Glomerular visceral epithelial cell (primary cell): ENCODE results near the gene ARAP3.

Experiments used
- DNase-seq: peaks from one replicate; pipeline ENCODE4 v3.0.0-alpha.2; 2016; ENCODE audit errors: extremely low spot score

ARAP3 gene

DNA sequence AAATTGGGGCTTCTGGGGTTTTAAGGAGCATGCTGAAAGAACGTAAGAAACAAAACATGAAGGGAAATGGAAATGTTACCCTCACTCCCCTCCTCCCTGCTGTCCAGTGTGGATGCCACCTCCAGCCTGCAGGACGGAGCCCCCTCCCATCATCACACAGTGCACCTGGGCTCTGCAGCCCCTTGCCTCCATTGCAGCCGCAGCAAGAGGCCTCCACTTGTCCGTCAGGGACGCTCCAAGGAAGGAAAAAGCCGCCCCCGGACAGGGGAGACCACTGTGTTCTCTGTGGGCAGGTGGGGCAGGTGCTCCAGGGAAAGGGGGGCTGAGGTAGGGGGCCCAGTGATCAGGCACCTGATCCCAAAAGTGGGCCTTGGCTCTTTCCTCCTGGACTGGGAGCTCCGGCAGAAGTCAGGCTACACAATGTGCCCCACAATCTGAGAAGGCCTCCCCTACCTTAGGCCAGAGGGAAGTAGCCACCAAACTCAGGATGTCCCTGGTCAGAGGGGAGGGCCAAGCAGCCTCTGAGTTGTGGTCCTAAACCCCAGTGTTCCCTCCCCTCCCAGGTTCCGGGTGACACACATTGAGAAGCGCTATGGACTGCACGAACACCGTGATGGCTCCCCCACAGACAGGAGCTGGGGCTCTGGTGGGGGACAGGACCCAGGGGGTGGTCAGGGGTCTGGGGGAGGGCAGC lies 42.5 kb downstream of the ARAP3 start:
- DNase-seq, result no peak

DNA sequence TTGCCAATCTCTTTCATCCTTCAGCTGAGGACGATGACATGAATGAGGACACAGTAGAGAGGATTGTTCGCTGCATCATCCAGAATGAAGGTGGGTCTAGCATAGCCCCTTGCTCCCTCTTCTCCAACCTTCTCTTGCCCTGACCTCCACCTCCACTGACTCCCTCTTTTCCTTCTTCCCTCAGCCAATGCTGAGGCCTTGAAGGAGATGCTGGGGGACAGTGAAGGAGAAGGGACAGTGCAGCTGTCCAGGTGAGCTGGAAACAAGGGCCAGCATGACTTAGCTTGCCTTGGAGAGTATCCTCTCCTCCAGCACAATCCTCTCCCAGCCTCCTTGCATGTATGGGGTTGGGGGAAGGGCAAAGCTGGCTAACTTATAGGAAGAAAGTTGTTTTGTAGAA lies 43.3 kb downstream of the ARAP3 start:
- DNase-seq, result no peak

DNA sequence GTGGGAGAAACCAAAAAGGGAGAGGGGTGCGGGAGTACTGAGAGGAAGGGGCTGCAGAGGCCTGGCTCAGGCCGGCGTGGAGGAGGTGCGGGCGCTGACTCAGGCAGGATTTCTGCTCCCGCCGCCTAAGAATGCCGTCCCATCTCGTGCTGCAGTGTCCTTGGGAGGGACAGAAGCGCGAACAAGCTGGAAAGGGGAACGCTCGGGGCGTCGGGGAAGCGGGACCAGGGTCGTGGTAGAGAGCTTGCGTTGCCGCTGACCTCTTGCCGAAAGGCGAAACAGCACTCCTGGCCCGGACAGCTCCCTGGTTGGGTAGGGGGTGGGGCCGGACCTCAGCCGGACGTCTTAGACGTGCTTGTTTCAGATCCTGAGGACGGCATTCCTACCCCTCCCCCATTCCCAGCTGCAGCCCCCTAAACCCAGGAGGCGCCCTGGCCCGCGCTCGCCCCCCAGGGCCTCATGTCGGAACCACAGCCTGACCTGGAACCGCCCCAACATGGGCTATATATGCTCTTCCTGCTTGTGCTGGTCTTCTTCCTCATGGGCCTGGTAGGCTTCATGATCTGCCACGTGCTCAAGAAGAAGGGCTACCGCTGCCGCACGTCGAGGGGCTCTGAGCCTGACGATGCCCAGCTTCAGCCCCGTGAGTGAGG lies 44.1 kb downstream of the ARAP3 start:
- DNase-seq, result peak; percentile 60

DNA sequence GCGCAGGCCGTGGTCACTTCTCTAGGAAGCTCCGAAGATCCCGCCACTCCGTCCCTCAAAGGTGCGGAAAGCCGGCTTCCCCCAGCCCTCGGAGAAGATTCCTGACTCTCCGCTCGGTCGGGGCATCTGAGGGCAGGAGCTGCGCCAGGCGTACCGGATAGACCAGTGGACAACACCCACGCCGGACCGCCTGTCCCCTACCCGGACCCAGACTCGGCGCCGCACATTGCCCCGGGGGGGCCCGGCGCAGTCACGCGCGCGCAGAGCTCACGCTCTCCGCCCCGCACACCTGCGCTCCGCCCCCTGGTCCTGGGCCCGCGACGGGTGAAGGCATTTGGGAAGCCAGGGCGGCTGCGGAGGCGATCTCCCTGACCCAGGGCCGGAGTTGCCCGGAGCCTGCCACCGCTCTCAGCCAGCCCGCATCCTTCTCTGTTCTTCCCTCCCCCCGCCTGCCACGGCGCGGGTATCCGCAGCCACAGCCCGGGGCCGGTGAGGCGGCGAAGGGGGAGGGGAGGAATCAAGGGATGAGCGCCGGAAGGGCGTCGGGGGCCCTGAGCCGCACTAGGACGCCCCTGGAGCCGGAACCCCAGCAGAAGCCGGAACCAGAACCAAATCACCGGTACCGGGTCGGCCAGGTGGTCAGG lies 44.8 kb downstream of the ARAP3 start:
- no peak for DNase-seq

DNA sequence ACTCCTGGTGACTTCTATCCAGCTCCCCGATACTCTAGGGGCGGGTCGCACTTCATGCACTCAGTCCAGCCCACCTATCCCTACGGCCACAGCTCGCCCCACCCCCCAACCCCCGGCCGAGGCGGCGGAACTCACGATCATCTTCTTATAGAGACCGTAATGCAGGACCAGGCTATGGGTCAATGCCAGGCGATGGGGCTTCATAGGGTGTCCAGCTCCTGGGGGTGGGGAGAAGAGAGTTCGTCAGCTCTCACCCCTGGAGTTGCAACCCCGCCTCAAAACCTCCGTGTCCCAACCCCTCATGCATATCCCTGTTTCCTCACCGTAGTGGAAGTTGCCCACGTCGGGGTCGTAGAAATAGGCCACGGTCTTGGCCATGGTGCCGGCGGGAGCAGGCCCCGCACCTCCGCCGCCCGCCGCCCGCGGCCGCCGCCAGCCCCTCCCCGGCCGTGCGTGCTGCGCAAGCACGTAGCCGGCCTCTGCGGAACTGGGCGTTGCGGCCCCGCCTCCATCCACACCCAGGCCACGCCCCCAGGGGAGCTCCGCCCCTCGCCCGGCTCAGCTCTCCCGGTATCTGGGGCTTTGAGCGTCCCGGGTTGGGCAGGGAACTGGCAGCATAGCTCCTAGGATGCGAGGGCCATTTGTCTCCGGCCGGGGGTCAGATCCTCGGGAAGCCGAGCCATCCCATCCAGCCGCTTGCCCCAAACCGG lies 45.5 kb downstream of the ARAP3 start, which contains the start of the genes HDAC3 and RELL2:
Gene HDAC3, minus strand, starts transcription at position 437 of the 710 bp plus-strand sequence. Its CDS starts 59 bp downstream, at position 378.
Gene RELL2, plus strand, starts transcription at position 585 of the 710 bp plus-strand sequence. CDS start 1,229 bp downstream, outside the sequence.
- peak; percentile 94 for DNase-seq

DNA sequence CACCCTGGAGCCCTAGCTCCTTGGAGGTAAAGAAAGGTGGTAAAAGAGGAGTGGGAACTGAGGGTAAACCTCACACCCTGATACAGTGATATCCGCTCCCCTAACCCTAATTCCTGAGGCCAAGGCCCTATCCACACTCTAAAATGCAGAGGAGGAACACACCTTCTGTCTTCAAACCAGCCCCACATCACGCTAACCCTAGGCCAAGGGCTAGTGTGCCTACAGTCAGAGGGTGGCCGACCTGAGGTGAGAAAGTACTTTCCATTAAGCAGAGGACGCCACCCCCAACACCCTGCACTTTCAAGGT lies 46.0 kb downstream of the ARAP3 start:
- DNase-seq, result no peak

DNA sequence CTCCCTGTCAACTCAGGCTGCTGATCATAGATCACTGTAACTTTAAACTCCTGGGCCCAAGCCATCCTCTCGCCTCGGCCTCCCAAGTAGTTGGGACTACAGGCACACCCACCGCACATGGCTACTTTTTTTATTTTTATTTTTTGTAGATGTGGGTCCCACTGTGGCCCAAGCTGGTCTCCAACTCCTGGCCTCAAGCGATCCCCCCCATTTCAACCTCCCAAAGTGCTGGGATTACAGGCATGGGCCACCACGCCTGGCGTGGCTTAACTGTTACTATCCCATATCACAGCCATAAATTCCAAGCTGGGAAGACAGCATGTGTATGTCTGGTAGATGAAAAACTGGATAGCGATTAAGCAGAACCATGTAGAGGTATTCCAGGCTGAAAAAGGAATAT lies 46.4 kb downstream of the ARAP3 start:
- no peak for DNase-seq

DNA sequence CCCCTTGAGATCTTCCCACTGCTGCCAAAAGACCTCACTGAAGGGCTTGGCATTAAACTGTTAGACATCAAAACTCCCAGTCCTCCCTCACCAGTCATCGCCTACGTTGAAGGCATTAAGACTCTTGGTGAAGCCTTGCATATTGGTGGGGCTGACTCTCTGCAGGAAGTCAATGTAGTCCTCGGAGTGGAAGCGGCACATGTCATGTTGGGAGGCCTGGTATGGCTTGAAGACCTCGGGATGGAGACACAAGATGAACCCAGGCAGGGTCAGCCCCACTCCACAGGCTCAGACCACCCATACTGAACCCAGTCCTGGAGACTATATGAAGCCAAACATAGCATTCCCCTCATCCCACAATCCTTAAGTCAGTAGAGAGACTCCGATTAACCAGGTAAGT lies 47.3 kb downstream of the ARAP3 start:
- no peak for DNase-seq

DNA sequence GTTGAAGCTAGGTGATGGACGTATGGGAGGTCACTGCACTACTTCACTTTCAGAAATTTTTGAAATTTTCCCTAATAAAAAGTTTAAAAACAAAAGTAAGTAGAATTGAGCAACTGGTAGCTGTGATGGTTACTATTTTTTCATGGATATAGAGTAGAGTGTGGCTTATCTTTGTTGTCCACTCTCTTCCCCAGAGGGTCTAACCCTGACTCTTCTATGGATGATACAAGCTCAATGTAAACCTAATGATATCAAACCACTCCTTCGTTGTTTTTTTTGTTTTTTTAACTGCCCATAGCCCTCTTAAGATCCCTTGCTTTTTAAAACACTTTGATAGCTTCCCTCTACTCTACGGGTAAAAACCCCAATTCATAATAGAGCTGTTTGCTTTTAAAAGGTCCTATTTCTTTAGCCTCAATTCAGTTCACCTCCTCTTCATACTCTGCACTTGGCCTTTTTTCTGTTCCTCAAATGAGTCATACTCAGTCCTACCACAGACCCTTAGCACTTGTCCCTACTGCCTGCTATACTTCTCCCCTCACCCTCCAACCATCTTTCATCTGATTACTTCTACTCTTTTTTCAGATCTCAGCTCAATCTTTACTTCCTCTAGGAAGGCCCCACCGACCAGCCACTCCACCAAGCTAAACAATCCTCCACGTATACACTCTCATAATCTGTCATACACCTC lies 48.0 kb downstream of the ARAP3 start:
- no peak for DNase-seq

DNA sequence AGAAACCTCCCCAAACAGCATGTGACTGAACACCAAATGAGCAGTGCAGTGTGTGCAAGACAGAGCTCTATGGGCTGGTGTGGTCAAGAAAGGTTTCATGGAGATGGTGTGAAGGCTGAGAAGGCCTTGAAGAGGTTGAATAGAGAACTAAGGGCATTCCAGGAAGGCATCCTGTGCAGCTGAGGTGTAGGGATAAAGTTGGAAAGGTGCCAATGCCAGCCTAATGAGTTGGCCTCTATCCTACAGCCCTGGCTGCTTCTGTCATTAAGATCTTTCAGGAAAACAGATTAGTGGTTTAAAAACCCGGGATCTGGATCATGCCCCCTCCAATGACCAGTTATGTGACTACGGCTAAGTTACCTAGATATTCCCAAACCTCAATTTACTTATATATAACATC lies 49.4 kb downstream of the ARAP3 start:
- DNase-seq, result no peak

DNA sequence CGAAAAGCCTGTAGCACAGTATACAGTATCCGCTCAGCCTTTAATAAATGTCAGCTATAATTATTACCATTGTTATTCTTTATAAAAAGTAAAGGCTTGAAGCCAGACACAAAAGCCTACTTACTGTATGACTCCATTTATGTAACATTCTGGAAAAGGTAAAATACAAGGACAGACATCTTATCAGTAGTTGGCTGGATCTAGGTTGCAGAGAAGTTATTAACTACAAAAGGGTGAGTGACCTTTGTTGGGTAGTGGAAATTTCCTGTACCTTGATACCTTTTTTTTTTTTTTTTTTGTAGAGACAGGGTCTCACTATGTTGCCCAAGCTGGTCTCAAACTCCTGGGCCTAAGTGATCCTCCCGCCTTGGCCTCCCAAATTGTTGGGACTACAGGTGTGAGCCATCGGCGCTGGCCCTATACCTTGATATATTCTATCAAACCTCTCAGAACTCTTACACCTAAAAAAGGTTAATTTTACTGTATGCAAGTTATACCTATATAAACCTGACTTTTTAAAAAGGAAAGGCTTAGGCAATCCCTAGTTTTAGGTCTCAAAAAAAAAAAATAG lies 51.4 kb downstream of the ARAP3 start:
- DNase-seq, result no peak

DNA sequence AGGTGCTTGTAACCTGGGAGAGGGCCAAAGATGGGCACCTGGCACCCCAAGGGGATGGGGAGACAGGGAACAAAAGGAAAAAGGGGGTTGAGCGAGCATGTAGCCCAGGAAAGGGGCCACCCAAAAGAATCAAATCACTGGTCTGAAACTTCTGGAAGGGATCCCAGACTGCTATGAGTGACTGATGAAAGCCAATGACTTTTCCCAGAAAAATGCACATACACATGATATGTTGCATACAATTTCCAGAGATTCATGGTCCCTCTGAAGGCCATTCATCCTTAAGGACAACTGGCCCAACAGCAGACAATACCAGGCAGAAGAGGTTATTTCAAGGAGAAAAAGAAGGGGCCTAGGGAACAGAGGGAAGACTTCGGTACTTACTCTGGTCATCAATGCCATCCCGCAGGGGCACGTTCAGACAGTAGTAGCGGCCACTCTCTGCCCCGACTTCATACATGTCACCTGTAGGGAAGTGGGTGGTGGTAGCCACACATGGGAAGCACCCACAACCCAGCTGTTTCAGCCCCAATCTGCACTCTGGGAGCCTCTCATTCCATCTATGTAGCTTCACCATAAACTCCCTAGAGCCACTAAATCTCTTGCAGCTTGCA lies 53.7 kb downstream of the ARAP3 start:
- no peak for DNase-seq

DNA sequence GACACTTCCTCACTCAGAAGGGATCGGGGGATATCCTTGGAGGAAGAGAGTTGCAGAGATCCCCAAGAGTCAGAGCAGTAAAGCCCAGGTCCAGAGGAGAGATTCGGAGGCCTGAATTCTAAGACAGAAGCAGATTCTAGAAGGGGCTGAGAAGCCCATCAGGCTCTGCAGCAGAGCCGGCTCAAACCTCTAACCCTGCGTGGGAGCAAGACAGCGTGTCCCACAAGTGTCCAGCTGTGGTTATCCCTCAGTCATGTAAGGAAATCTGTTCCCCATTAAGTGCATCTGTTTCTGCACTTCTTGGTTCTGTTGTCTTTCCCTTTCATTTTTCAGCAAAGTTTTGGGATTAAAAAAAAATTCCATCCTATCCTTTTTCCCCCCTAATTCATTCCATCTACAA lies 58.4 kb downstream of the ARAP3 start:
- DNase-seq, result no peak

DNA sequence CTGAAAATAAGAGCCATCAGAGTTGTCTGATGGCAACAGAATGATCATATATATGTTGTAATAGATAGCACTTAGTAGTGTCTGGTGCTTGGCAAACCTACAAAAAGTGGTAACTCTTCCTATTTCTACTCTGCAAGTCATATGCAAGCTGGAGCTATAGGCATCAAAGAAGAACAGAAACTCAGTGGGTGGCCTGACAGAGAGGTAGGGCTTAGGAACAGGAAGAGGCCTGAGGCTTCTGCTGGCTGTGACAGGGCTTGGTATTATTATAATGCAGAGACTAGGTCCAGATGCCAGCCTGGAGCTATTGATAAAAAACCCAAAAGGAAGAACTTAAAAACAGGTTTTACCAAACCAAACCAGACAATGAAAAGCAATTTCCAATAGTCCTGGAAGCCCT lies 58.8 kb downstream of the ARAP3 start:
- DNase-seq, result no peak

DNA sequence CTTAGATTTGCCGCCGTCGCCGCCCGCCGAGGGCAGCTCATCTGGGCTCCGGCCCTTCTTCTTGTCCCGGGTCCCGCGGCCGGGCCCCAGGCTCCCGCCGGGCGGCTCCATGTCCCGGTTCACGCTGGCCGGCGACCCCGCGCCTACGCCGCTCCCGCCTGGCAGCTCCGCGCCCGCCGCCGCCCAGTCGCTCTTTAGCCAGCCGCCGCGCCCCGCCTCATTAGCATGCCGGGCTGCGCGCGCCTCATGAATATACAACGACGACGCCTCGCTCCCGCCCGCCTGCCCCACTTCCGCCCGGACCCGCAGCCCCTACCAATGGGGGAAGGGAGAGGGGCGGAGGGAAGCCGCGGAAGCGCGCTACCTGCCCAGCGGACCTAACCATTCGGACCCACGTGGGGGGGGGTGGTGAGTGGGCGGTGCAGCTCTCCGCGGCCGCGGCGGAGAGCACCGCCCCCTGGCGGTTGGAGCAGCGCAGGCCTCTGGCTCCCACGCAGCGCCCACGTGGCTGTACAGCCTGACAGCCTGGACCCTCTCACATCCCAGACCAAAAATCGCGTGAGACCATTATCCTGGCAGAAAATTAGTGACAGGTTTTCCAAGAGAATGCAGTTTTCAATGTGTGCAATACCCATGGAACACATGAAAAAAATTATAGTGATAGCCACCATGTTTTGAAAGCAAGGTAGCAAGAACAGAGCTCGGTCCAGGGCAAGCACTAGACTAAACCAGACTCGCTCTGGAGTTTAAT lies 63.1 kb downstream of the ARAP3 start, which contains the start of gene DIAPH1:
Gene DIAPH1, minus strand, starts transcription at position 197 of the 751 bp plus-strand sequence. Its CDS starts 86 bp downstream, at position 111.
- DNase-seq, result peak; percentile 99

DNA sequence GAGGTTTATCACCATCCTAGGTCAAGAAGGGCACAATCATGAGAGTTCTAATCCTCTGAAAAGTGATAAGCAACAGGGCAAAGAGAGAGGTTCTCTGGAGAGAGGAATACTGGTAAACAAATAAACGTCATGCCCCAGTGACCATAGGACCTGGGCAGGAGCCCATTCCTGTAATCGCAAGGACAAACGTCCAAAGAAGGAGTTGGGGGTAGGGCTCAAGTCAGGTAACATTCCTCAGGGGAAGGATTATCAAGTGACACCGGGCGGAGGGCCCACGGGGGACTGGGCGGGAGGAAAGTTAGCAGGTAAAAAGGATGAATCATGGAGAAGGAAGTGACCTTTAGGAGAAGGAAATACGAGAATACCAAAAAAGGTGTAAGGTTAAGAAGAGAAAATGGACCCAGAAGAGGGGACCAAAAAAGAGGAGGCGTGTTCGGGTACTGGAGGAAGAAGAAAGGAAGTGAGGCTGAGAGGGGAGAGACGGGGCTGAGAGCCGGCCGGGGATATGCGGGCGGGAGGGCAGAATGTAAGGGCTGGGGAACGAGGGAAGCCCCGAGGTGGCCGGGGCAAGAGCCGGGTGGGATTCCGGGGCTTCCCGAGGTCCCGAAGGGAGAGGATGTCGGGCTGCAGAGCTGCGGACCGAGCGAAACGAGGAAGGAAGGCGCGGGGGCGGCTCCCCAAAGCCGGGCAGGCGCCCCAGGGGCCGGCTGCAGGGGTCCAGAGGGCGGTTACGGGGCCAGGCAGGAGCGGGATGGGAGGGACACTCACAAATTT lies 63.8 kb downstream of the ARAP3 start:
- DNase-seq, result peak; percentile 69

DNA sequence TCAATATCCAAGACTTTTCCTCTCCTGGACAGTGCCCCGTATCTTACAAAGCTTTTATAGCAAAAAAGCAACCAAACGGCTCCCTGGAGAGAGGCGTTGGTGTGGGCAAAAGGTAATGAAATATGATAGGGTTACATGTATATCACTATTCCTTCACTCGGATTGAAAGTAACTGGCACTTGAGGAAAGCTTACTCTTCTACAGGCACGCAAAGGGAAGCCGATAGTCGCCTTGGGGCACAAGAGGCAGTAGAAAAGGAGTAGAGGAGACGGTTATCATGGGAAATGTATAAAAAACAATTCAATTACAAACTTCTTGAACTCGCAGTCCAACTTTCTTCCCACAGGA lies 64.4 kb downstream of the ARAP3 start:
- peak; percentile 29 for DNase-seq

DNA sequence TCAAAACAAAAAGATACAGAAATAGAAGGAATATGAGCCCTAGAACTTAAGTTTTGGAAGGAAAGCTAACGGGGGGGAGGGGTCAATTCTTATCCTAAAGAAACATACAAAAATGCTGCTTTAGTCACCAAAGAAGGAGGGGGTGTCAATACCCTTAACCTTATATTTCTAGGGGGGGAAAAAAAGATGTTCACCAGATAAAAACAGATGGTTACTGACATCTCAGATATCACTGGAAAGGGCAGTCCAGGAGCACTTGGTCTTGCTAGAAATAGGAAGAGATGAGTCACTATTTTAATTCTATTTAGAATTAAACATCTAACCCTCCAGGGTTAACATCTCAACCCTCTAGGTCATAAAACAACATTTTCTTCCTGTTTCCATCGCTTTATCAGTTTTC lies 64.9 kb downstream of the ARAP3 start:
- no peak for DNase-seq

DNA sequence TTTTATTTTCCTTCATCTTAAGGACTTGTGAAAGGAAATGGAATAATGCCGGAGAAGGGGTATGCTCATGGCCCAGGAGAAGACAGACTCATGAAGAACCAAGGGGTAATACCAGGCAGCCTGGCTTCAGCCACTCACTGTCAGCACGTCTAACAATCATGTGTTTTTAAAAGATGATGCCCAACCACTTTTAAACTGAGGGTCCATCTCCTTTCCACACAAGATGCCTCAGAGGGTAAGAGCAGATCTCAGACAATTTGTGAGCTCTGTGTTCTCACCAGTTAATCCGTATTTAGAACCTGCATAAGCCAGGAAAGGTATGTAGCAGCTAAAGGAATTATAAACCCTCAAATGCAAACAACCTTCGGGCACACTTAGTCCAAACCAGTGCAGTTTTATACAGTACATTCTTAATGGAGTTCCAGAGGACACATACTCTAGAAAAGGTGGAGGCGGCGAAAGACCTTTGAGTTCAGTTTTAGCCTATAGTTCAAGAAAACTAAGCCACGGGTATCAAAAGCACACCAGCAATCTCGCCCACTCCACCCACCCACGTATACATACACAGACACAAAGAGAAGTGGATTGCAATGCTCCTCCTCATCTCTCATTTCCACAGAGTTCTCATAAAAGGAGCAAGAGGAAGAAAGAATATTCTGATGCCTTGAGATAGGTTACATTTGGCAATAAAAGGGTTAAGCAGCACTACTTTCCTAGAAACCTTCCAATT lies 65.9 kb downstream of the ARAP3 start:
- no peak for DNase-seq
